Activated CD4-positive, alpha-beta T cell treated with anti-CD3 and anti-CD28 coated beads, Interleukin-2, amount 10 ng/mL, durations not matched to agents 7 days and 5 days (primary cell): ENCODE results near the gene UPF2. TPM values are rescaled to one million over a fixed set of nuclear protein-coding genes. Genes with fewer than 3 reads are reported as not detected.
"Not testable (repeated sequence)": the region's sequence is repeated elsewhere in the genome, so short reads cannot be mapped to it uniquely, and the experiment has no call there.

ENCODE experiments used
- CTCF ChIA-PET: fragments of 350-600 bp; sonication (Branson Sonifier 250); formaldehyde crosslinking; loops from one replicate; lab custom pipeline; 2021; ENCODE audit warnings: antibody characterized with exemption; lab: Charles Lee
- POLR2A ChIA-PET: fragments of 350-600 bp; sonication (Branson Sonifier 250); formaldehyde crosslinking; loops from one replicate; lab custom pipeline; 2021; ENCODE audit warnings: antibody characterized with exemption; lab: Charles Lee
- DNase-seq: peaks from one replicate; pipeline ENCODE4 v3.0.0-alpha.2; 2020
- H3K27ac Mint-ChIP-seq: one replicate; pipeline ENCODE4 v1.8.0; 2021; ENCODE audit warnings: mild to moderate bottlenecking, moderate library complexity, mixed read lengths
- H3K27me3 Mint-ChIP-seq: one replicate; pipeline ENCODE4 v1.8.0; 2021; ENCODE audit warnings: mixed read lengths
- H3K36me3 Mint-ChIP-seq: one replicate; pipeline ENCODE4 v1.8.0; 2021; ENCODE audit warnings: low read depth, mixed read lengths
- H3K4me1 Mint-ChIP-seq: one replicate; pipeline ENCODE4 v1.8.0; 2021; ENCODE audit warnings: mixed read lengths
- H3K4me3 Mint-ChIP-seq: one replicate; pipeline ENCODE4 v1.8.0; 2021; ENCODE audit warnings: mild to moderate bottlenecking, moderate library complexity, mixed read lengths
- H3K9me3 Mint-ChIP-seq: one replicate; pipeline ENCODE4 v1.8.0; 2021; ENCODE audit warnings: mixed read lengths
- total RNA-seq, 2 experiments: library from RNA; stranded (reverse); gene quantifications; one replicate each; pipeline ENCODE4 v1.2.3, GENCODE V29; 2021

Gene UPF2
- total RNA-seq, 2 experiments from 2014 or later, result 31.3 to 39.2 TPM

DNA sequence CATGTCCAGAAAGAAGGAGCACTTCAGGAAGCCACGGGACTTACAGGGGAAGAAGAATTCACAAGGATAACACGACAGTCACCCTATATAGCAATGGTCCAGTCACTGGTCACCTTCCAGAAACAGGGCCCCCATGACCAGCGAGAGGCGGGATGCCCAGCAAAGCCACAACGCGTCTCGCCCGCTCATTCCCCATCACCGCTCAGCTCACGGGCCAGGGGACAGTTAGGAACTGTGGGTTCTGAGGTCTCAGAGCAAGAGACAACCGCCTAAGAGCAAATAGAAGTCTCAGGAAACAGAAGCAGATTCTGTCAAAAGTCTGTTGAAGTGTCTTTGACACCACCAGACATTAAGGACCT lies 147.5 kb downstream of the UPF2 start:
- ChIA-PET CTCF (no interaction called here), POLR2A (no interaction called here)
- Mint-ChIP-seq H3K4me3 (no peak overlapping the region), H3K27me3 (no peaks in the 10 kb centered on the region), H3K27ac (no peak overlapping the region), H3K36me3 (no peaks in the 10 kb centered on the region), H3K9me3 (no peaks in the 10 kb centered on the region), H3K4me1 (no peaks in the 10 kb centered on the region)
- no peak for DNase-seq

- POLR2A ChIA-PET, result interaction anchor here (0.7 kb wide), 1 partner anchor 22 kb away, joined by 4 read pairs; no protein-coding TSS in a partner anchor
- no peaks in the 10 kb centered on the region for H3K9me3 Mint-ChIP-seq
- H3K4me1 Mint-ChIP-seq, result no peaks in the 10 kb centered on the region
- no peak overlapping the region for H3K27ac Mint-ChIP-seq
- H3K27me3 Mint-ChIP-seq, result no peaks in the 10 kb centered on the region
- no peak overlapping the region for H3K4me3 Mint-ChIP-seq
- no peak for DNase-seq
- CTCF ChIA-PET, result interaction anchor here (1.1 kb wide), 1 partner anchor 10 kb away, joined by 4 read pairs; no protein-coding TSS in a partner anchor
- H3K36me3 Mint-ChIP-seq, result no peaks in the 10 kb centered on the region
Observed at GRCh38 chr10:11894381-11895107, 148.1 kb downstream of the UPF2 start.

- Mint-ChIP-seq H3K4me1 (no peaks in the 10 kb centered on the region), H3K27ac (no peak overlapping the region), H3K9me3 (no peaks in the 10 kb centered on the region), H3K4me3 (no peak overlapping the region), H3K36me3 (no peaks in the 10 kb centered on the region), H3K27me3 (no peaks in the 10 kb centered on the region)
- DNase-seq, result no peak
- ChIA-PET CTCF (interaction anchor here (1.1 to 1.2 kb wide), 2 partner anchors 10 to 16 kb away, joined by 3 to 4 read pairs; no protein-coding TSS in a partner anchor), POLR2A (interaction anchor here (0.7 kb wide), 1 partner anchor 22 kb away, joined by 4 read pairs; no protein-coding TSS in a partner anchor)
Observed at GRCh38 chr10:11893749-11894278, 148.8 kb downstream of the UPF2 start.

GRCh38 chr10:11891776-11892486 lies 150.7 kb downstream of the UPF2 start:
- ChIA-PET CTCF (no interaction called here), POLR2A (no interaction called here)
- no peaks in the 10 kb centered on the region for H3K4me1 Mint-ChIP-seq
- H3K27me3 Mint-ChIP-seq, result no peaks in the 10 kb centered on the region
- no peak for DNase-seq
- no peak overlapping the region for H3K27ac Mint-ChIP-seq
- no peak overlapping the region for H3K4me3 Mint-ChIP-seq
- no peaks in the 10 kb centered on the region for H3K9me3 Mint-ChIP-seq
- H3K36me3 Mint-ChIP-seq, result no peaks in the 10 kb centered on the region

GRCh38 chr10:11889263-11889662 lies 153.3 kb downstream of the UPF2 start:
- H3K4me1 Mint-ChIP-seq, H3K36me3 Mint-ChIP-seq, POLR2A ChIA-PET, DNase-seq, H3K9me3 Mint-ChIP-seq, H3K4me3 Mint-ChIP-seq, H3K27ac Mint-ChIP-seq, H3K27me3 Mint-ChIP-seq: not testable (repeated sequence)
- CTCF ChIA-PET, result interaction anchor here (1.3 kb wide), 1 partner anchor 10 kb away, joined by 3 read pairs; no protein-coding TSS in a partner anchor

DNA sequence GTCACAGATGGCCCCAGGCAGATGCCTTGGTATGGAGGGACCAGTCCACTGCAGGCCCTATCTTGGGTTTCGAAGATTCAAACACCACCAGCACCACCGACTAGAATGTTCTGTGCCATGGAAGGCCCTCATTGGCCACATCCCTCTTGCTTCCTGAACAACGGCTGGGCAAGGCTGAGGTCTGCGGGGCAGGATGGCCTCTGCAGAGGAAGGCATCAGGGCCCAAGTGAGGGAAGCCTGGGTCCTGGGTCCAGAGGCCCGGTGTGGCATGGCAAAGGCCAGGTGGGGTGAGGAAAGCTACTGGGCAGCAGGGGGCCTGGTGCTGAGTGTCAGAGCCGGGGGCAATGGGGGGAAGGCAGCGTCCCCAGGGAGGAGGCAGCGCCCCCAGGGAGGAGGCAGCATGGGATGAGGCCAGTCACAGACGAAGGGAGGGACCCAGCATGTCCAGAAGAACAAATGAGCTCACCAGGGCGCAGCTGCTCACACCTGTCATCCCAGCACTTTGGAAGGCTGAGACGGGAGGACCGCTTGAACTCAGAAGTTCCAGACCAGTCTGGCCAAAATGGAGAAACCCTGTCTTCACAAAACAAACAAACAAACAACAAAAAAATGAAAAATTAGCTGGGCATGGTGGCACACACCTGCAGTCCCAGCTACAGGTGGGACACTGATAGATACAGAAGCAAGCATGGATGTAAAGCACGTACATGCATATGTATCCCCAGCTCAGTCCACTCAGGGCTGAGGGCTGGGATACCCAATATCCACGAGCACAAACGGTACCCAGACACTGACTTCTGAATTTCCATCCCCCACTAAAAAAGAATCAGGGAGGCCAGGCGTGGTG lies 155.0 kb downstream of the UPF2 start:
- Mint-ChIP-seq H3K36me3 (no peaks in the 10 kb centered on the region), H3K27me3 (no peaks in the 10 kb centered on the region), H3K4me1 (peaks cover 2% of the 10 kb centered on the region), H3K9me3 (no peaks in the 10 kb centered on the region), H3K4me3 (no peak overlapping the region), H3K27ac (no peak overlapping the region)
- POLR2A ChIA-PET, result no interaction called here
- DNase-seq, result no peak
- CTCF ChIA-PET, result interaction anchor here (1.0 kb wide), 1 partner anchor 10 kb away, joined by 3 read pairs; no protein-coding TSS in a partner anchor

DNA sequence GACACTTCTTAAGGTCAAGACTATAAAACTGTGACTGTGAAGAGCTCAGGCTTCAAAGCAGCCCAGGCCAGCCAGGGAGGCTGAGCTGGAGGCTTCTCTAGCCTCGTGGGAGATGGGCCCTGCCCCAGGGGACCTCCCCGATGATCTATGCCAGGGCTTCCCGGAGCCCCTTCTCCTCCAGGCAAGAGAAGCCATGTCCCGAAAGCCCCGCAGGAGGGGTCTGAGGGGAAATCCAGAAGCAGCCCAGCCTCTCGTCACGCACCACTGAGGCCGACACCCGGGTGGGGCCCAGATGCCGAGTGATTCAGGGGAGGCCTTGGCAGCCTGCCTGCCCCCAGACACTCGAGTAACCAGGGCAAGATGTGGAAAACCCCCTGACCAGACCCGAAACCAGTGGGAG lies 155.8 kb downstream of the UPF2 start:
- CTCF ChIA-PET, result no interaction called here

DNA sequence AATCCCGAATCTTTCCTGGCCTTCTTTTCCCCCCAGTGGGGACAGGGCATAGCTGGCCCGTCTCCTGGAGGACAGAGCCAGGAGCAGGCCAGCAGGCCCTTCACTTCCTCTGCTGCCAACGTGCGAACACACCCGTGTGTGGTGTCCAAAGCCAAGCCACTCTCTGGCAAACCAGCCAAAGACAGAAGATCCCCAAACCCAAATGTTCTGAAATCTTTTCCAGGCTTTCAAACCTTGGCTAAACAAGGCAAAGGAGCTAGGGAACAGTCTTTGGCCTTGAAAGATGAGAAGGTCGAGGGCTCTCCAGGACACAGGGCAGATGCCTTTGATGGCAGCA lies 156.5 kb downstream of the UPF2 start:
- Mint-ChIP-seq H3K4me3 (no peak overlapping the region), H3K27me3 (no peaks in the 10 kb centered on the region), H3K4me1 (peaks cover 5% of the 10 kb centered on the region), H3K27ac (no peak overlapping the region), H3K36me3 (no peaks in the 10 kb centered on the region), H3K9me3 (no peaks in the 10 kb centered on the region)
- CTCF ChIA-PET, result no interaction called here
- POLR2A ChIA-PET, result no interaction called here
- no peak for DNase-seq

More for the DNA sequence above, 155.8 kb downstream of the UPF2 start:
- DNase-seq, result no peak
- POLR2A ChIA-PET, result no interaction called here
- H3K27me3 Mint-ChIP-seq, result no peaks in the 10 kb centered on the region
- H3K4me3 Mint-ChIP-seq, result no peak overlapping the region
- H3K4me1 Mint-ChIP-seq, result peaks cover 5% of the 10 kb centered on the region
- no peak overlapping the region for H3K27ac Mint-ChIP-seq
- no peaks in the 10 kb centered on the region for H3K9me3 Mint-ChIP-seq
- no peaks in the 10 kb centered on the region for H3K36me3 Mint-ChIP-seq

- no peak overlapping the region for H3K4me3 Mint-ChIP-seq
- no peaks in the 10 kb centered on the region for H3K27me3 Mint-ChIP-seq
- no peak for DNase-seq
- no peak overlapping the region for H3K27ac Mint-ChIP-seq
- H3K9me3 Mint-ChIP-seq, result no peaks in the 10 kb centered on the region
- ChIA-PET POLR2A (interaction anchor here (0.6 kb wide), 1 partner anchor 11 kb away, joined by 3 read pairs; no protein-coding TSS in a partner anchor), CTCF (no interaction called here)
- peaks cover 5% of the 10 kb centered on the region for H3K4me1 Mint-ChIP-seq
- H3K36me3 Mint-ChIP-seq, result no peaks in the 10 kb centered on the region
Observed at GRCh38 chr10:11885437-11886137, 157.0 kb downstream of the UPF2 start.

DNA sequence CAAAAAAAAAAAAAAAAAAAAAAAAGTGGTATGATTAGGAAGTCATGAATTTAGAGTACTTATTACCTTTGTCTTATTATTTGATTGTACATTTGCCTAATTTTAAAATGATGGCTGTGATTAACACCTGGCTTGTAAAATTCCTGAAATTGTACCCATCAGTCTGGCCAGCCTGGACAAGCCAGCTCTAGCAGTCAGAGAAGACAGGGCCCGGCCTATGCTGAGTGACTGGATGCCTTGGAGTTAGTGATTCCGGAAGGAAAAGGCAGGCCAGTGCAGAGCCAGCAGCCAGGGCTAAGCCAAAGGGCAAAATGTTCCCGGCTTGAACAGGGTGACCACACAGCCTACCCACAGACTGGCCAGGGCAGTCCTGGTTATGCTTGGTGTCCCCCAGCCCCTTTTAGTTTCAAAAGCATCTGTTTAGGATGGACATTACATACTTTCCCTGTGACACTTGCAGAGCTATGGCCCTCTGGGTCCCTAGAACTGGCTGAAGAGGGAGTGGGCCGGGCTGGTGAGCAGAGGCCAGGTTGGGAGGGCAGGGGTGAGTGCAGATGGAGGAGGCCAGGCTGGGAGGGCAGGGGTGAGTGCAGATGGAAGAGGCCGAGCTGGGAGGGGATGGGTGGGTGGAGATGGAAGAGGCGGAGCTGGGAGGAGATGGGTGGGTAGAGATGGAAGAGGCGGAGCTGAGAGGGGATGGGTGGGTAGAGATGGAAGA lies 157.7 kb downstream of the UPF2 start:
- Mint-ChIP-seq H3K4me1 (peaks cover 5% of the 10 kb centered on the region), H3K27me3 (no peaks in the 10 kb centered on the region), H3K9me3 (no peaks in the 10 kb centered on the region), H3K4me3 (no peak overlapping the region), H3K27ac (no peak overlapping the region), H3K36me3 (no peaks in the 10 kb centered on the region)
- POLR2A ChIA-PET, result interaction anchor here (0.6 kb wide), 1 partner anchor 10 kb away, joined by 3 read pairs; no protein-coding TSS in a partner anchor
- CTCF ChIA-PET, result interaction anchor here (1.0 kb wide), 1 partner anchor 9 kb away, joined by 4 read pairs; no protein-coding TSS in a partner anchor
- DNase-seq, result no peak

DNA sequence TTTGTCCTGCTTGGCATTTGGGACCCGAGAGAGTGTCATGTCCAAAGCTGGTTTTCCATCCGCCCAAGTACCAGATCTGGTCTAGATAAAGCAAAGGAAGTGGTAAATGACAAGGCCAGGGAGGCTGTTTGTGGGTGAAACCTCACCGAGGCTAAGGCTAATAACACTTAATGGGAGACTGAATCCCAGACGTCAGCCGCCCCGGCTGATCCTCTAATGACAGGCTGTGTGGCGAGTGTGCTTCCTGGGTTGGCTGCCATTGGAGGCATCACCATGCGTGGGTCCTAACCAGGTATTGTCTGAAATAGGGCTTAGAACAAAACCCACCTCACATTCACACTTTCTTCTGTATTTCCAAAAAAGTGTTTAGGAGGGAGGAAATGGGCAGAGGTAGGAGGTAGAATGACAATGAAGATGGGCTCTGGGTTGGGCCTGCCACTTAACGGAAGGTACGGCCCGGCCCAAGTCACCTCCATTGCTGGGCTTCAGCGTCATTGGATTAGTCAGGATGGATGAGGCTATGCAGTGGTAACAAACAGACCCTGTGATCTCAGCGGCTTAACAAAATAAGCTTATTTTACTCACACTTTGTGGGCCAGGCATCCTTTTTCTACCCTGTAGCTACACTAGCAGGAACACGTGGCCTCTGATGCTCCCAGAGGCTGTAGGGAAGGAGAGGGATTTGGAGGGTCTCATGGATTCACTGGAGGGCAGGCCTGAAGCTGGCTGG lies 159.8 kb downstream of the UPF2 start:
- ChIA-PET CTCF (no interaction called here), POLR2A (no interaction called here)

More for the DNA sequence above, 159.8 kb downstream of the UPF2 start:
- Mint-ChIP-seq H3K4me1 (peaks cover 5% of the 10 kb centered on the region), H3K36me3 (no peaks in the 10 kb centered on the region), H3K27ac (no peak overlapping the region), H3K9me3 (no peaks in the 10 kb centered on the region), H3K27me3 (no peaks in the 10 kb centered on the region), H3K4me3 (no peak overlapping the region)
- DNase-seq, result no peak
